Left lung (tissue), 10 donors: ENCODE measurements around the gene NAA10. TPM values are rescaled to one million over a fixed set of nuclear protein-coding genes. Genes with fewer than 3 reads are reported as not detected.
A peak's percentile ranks its signal among the peaks of the same experiment; 100 is the strongest.

Experiments used
- ATAC-seq: fragments of 200-7000 bp; cut with Tn5 transposase; one replicate; pipeline ENCODE4 v1.9.1; 2020; ENCODE audit warnings: moderate library complexity
- DNase-seq, 4 donors: peaks; one replicate each; pipeline ENCODE4 v3.0.0-alpha.2; 2013 to 2020
- H3K27ac ChIP-seq, 2 donors: fragments of 200-600 bp; sonication (generic) in 1 of 2; one replicate each; pipeline versions ENCODE4 v1.5.0 to v1.8.0; 2020 to 2021
- H3K27me3 ChIP-seq, 2 donors: fragments of 200-600 bp; sonication (generic) in 1 of 2; one replicate each; pipeline versions ENCODE4 v1.5.0 to v1.8.0; 2020 to 2021
- H3K36me3 ChIP-seq, 2 donors: fragments of 200-600 bp; sonication (generic) in 1 of 2; one replicate each; pipeline versions ENCODE4 v1.5.0 to v1.8.0; 2020 to 2021
- H3K4me1 ChIP-seq, 2 donors: fragments of 200-600 bp; one replicate each; pipeline ENCODE4 v1.8.0; 2021
- H3K4me3 ChIP-seq, 2 donors: fragments of 200-600 bp; sonication (generic) in 1 of 2; one replicate each; pipeline versions ENCODE4 v1.5.0 to v1.8.0; 2020 to 2021; ENCODE audit warnings: mild to moderate bottlenecking in 1 of 2
- H3K9me3 ChIP-seq, 2 donors: fragments of 200-600 bp; sonication (generic) in 1 of 2; one replicate each; pipeline versions ENCODE4 v1.5.0 to v1.8.0; 2020 to 2021
- CTCF ChIP-seq, 2 donors: fragments of 200-600 bp; sonication (generic) in 1 of 2; IDR thresholded peaks; one replicate each; pipeline versions ENCODE4 v1.5.0 to v1.8.0; 2021; ENCODE audit warnings: antibody characterized with exemption in 2 of 2
- intact Hi-C, 2 donors: fragments of 100-400 bp; cut with DNase I; formaldehyde crosslinking; loops; one replicate each; pipeline versions ENCODE4 v1.11.2 to v1.14.2; 2022
- polyA plus RNA-seq, 6 donors: library from polyadenylated mRNA; unstranded; fragments of 120-200 nt; gene quantifications; one replicate each; pipeline ENCODE4 v1.2.1, GENCODE V29; 2013; ENCODE audit not compliant: insufficient read length in 6 of 6
- total RNA-seq, 2 donors: library from RNA; stranded (reverse); fragmentation: NEBNext Ultra II Directional; extraction: Animal tissue kit (Norgen Biotek cat#: 25700); gene quantifications; one replicate each; pipeline ENCODE4 v1.2.1, GENCODE V29; 2021
- donor health status: DM: no; HTN: yes; CAD: no.
- donor health status: DM: no; HTN: no; CAD: no.

NAA10 gene
- total and polyA plus RNA-seq, 8 donors, result 49.0 to 105 (median 57.5) TPM

GRCh38 chrX:153932220-153932915 lies 2.5 kb downstream of the NAA10 start:
- Histone ChIP-seq H3K36me3 (peaks cover 0 to 30% of the 10 kb centered on the region in 2 donors), H3K4me1 (peaks cover 11 to 36% of the 10 kb centered on the region in 2 donors), H3K27ac (no peak overlapping the region), H3K27me3 (no peaks in the 10 kb centered on the region), H3K9me3 (no peaks in the 10 kb centered on the region), H3K4me3 (no peak overlapping the region)
- no peak for DNase-seq
- no peak for TF ChIP-seq CTCF (IDR thresholded peaks at IDR 0.05)
- no peak for ATAC-seq
- intact Hi-C loops, result no loop called here

DNA sequence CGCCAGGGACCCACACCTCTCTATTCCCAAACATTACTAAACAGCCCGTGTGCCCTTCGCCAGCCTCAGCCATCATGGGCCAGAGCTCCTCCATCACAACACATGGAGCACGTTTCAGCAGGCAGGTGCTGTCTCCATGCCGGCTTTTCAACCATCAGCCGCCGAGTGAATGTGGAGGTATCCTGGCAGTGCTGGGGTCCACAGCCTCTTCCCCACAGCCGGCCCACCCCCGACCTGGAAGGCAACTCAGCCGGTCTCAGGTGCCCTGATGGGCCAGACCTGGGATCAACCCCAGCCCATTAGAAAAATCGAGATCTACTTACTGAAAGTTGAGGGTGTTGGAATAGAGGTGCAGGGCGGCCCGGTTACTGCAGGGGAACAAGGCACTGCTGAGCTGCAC lies 3.1 kb downstream of the NAA10 start:
- H3K9me3 ChIP-seq, result no peaks in the 10 kb centered on the region
- ATAC-seq, result no peak
- peaks cover 11 to 36% of the 10 kb centered on the region in 2 donors for H3K4me1 ChIP-seq
- H3K36me3 ChIP-seq, result peaks cover 0 to 30% of the 10 kb centered on the region in 2 donors
- no peak overlapping the region for H3K27ac ChIP-seq
- DNase-seq, result no peak
- intact Hi-C loops, result no loop called here
- H3K4me3 ChIP-seq, result no peak overlapping the region
- no peaks in the 10 kb centered on the region for H3K27me3 ChIP-seq
- TF ChIP-seq CTCF (IDR thresholded peaks at IDR 0.05), result no peak

GRCh38 chrX:153931151-153931550 lies 3.7 kb downstream of the NAA10 start:
- TF ChIP-seq CTCF (IDR thresholded peaks at IDR 0.05), result no peak
- intact Hi-C loops, result no loop called here
- ATAC-seq (no peak), DNase-seq (no peak)
- H3K4me3 ChIP-seq, result no peak overlapping the region
- peaks cover 0 to 30% of the 10 kb centered on the region in 2 donors for H3K36me3 ChIP-seq
- no peak overlapping the region for H3K27ac ChIP-seq
- H3K27me3 ChIP-seq, result no peaks in the 10 kb centered on the region
- H3K9me3 ChIP-seq, result no peaks in the 10 kb centered on the region
- peaks cover 11 to 36% of the 10 kb centered on the region in 2 donors for H3K4me1 ChIP-seq

DNA sequence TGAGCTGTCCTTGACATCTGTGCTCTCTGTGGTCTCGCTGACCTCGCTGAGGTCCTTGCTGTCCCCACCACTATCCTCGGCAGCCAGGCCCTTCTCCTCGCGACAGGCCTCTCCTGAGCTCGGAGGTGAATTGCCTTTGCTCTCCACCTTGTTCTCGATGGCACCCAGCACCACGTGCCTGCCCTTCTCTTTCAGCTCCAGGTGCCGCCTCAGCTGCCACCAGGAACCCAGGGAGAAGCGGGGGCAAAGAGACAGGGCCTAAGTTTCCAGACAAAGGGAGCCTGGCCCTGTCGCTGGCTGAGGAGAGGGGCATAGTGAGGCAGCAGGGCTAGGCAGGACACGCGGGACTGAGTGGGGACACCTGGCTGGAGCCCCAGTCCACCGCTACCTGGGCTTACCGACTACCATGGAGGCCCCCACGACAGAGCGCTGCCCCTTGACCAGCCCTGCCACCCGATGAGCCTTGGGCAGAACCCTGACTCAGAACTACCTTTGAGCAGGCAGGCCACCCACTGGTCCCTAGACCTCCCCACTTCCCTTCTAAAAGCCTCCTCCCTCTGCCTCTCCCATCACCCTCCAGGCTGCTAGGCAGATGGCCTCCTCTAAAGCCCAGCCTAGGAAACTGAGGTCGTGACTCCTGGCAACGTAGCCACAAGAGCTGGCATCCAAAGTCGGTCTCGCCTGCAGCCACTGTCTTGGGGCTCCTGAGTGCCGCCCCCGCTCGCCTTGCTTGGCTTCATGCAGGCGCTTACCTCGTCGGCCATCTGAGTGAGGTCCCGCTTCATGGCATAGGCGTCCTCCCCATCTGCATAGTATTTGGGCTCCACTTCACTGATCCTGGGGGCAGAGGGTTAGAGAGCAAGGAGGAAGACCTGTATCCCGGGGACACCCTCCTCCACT lies 4.6 kb downstream of the NAA10 start:
- Histone ChIP-seq H3K27me3 (no peaks in the 10 kb centered on the region), H3K4me1 (peaks cover 8 to 36% of the 10 kb centered on the region in 2 donors), H3K27ac (no peak overlapping the region), H3K36me3 (peaks cover 0 to 30% of the 10 kb centered on the region in 2 donors), H3K4me3 (no peak overlapping the region), H3K9me3 (no peaks in the 10 kb centered on the region)
- ATAC-seq, result no peak
- intact Hi-C loops, result no loop called here
- no peak for DNase-seq
- TF ChIP-seq CTCF (IDR thresholded peaks at IDR 0.05), result no peak

DNA sequence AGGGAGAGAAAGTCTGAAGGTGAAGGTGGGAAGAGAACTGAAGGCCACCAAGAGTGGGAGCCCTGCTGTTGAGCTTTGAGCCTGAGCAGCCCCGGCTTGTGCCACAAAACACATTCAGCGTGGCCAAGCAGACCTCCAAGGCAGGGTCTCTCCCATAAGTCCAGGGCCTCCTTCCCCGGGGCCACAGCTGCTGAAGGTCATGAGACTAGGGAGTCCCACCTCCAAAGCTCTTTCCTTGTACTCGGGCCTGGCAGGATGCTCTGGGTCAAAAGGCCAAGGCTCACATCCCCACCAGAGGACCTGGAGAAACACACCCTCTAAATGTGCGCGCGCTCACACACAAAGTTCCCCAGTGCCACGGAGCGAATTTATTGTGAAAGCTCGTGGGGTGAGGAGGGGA lies 5.3 kb downstream of the NAA10 start:
- H3K36me3 ChIP-seq, result peaks cover 0 to 30% of the 10 kb centered on the region in 2 donors
- peak overlapping the region in 1 of 2 donors; percentile 16 for H3K4me3 ChIP-seq
- ATAC-seq, result no peak
- no peak for DNase-seq
- peaks cover 7 to 36% of the 10 kb centered on the region in 2 donors for H3K4me1 ChIP-seq
- H3K27ac ChIP-seq, result peak overlapping the region in 1 of 2 donors; percentile 97
- TF ChIP-seq CTCF (IDR thresholded peaks at IDR 0.05), result no peak
- intact Hi-C loops, result no loop called here
- H3K27me3 ChIP-seq, result no peaks in the 10 kb centered on the region
- no peaks in the 10 kb centered on the region for H3K9me3 ChIP-seq
